Loucy (cell line): Measurements from ENCODE around the gene KANSL1L.
A peak's percentile ranks its signal among the peaks of the same experiment; 100 is the strongest.

Experiments
- H2AFZ ChIP-seq: fragments of 200-600 bp; sonication (generic); 2 replicates; pipeline ENCODE4 v1.6.0; 2016; ENCODE audit warnings: antibody characterized with exemption, mild to moderate bottlenecking, low read length, moderate library complexity
- H3F3A ChIP-seq: fragments of 200-600 bp; 2 replicates; pipeline ENCODE4 v1.6.0; 2016; ENCODE audit warnings: antibody characterized with exemption, low read depth, mild to moderate bottlenecking
- H3K27me3 ChIP-seq: fragments of 200-600 bp; sonication (generic); 2 replicates; pipeline ENCODE4 v1.6.1; 2014; ENCODE audit warnings: low read length, mild to moderate bottlenecking; ENCODE audit not compliant: insufficient read depth, poor library complexity, severe bottlenecking
- H3K36me3 ChIP-seq: fragments of 200-600 bp; sonication (generic); 2 replicates; pipeline ENCODE4 v1.6.1; 2016; ENCODE audit warnings: low read length; ENCODE audit not compliant: insufficient read depth
- H3K4me1 ChIP-seq: fragments of 200-600 bp; sonication (generic); 2 replicates; pipeline ENCODE4 v1.5.1; 2014; ENCODE audit warnings: low read length, mild to moderate bottlenecking; ENCODE audit not compliant: insufficient read depth, poor library complexity, severe bottlenecking
- H3K4me2 ChIP-seq: fragments of 200-600 bp; sonication (generic); 2 replicates; pipeline ENCODE4 v1.6.0; 2014; ENCODE audit warnings: antibody characterized with exemption, low read length, low read depth, mild to moderate bottlenecking; ENCODE audit not compliant: poor library complexity, severe bottlenecking
- H3K4me3 ChIP-seq: fragments of 200-600 bp; sonication (generic); 2 replicates; pipeline ENCODE4 v1.5.1; 2014; ENCODE audit warnings: low read length, mild to moderate bottlenecking, mixed read lengths; ENCODE audit not compliant: poor library complexity, severe bottlenecking
- H3K79me2 ChIP-seq: fragments of 200-600 bp; sonication (generic); 2 replicates; pipeline ENCODE4 v1.6.1; 2014; ENCODE audit warnings: low read length; ENCODE audit not compliant: insufficient read depth
- H3K9ac ChIP-seq: fragments of 200-600 bp; sonication (generic); 2 replicates; pipeline ENCODE4 v1.6.0; 2014; ENCODE audit warnings: mild to moderate bottlenecking, low read depth, low read length, moderate library complexity; ENCODE audit not compliant: poor library complexity, severe bottlenecking
- H3K9me2 ChIP-seq: fragments of 200-600 bp; sonication (generic); replicated peaks from 2 replicates; pipeline ENCODE4 v1.6.1; 2016; ENCODE audit warnings: low read depth, low read length, mixed read lengths
- H3K9me3 ChIP-seq: fragments of 200-600 bp; sonication (generic); 2 replicates; pipeline ENCODE4 v1.6.1; 2014; ENCODE audit warnings: mild to moderate bottlenecking, antibody characterized with exemption, low read length, low read depth; ENCODE audit not compliant: insufficient read depth
- H4K20me1 ChIP-seq: fragments of 200-600 bp; sonication (generic); 2 replicates; pipeline ENCODE4 v1.6.0; 2014; ENCODE audit warnings: antibody characterized with exemption, low read length, mild to moderate bottlenecking; ENCODE audit not compliant: insufficient read depth, poor library complexity, severe bottlenecking
- CTCF ChIP-seq: fragments of 200-600 bp; sonication (generic); conservative IDR thresholded peaks from 2 replicates; pipeline ENCODE4 v1.5.1; 2014; ENCODE audit warnings: mild to moderate bottlenecking, antibody characterized with exemption, low read length
- EZH2phosphoT487 ChIP-seq: fragments of 200-600 bp; IDR thresholded peaks from 2 replicates; pipeline ENCODE4 v1.6.1; 2018; ENCODE audit warnings: antibody characterized with exemption, mild to moderate bottlenecking, moderate library complexity, borderline replicate concordance

Gene KANSL1L

GRCh38 chr2:209998596-209998995, 172.6 kb downstream of the KANSL1L start:
- H3K79me2 ChIP-seq, result peaks cover 11% of the 10 kb centered on the region
- H3F3A ChIP-seq, result no peaks in the 10 kb centered on the region
- no peak overlapping the region for H3K4me3 ChIP-seq
- no peak overlapping the region for H3K9ac ChIP-seq
- no peak overlapping the region for H3K4me2 ChIP-seq
- H4K20me1 ChIP-seq, result peaks cover 9% of the 10 kb centered on the region
- H3K27me3 ChIP-seq, result no peaks in the 10 kb centered on the region
- H3K9me3 ChIP-seq, result no peaks in the 10 kb centered on the region
- no peaks in the 10 kb centered on the region for H3K36me3 ChIP-seq
- TF ChIP-seq EZH2phosphoT487 (no peak), CTCF (no peak)
- H2AFZ ChIP-seq, result peak overlapping the region; percentile 35; the same call in 1 of the 2 replicates
- peaks cover 6% of the 10 kb centered on the region for H3K4me1 ChIP-seq
- H3K9me2 ChIP-seq, result no peaks in the 10 kb centered on the region

- H4K20me1 ChIP-seq, result no peaks in the 10 kb centered on the region
- no peak overlapping the region for H2AFZ ChIP-seq
- H3K79me2 ChIP-seq, result no peaks in the 10 kb centered on the region
- H3K9me3 ChIP-seq, result no peaks in the 10 kb centered on the region
- no peaks in the 10 kb centered on the region for H3K36me3 ChIP-seq
- no peak overlapping the region for H3K4me3 ChIP-seq
- TF ChIP-seq EZH2phosphoT487 (no peak), CTCF (no peak)
- no peaks in the 10 kb centered on the region for H3K4me1 ChIP-seq
- no peak overlapping the region for H3K4me2 ChIP-seq
- no peaks in the 10 kb centered on the region for H3F3A ChIP-seq
- no peak overlapping the region for H3K9ac ChIP-seq
- no peaks in the 10 kb centered on the region for H3K9me2 ChIP-seq
- H3K27me3 ChIP-seq, result no peaks in the 10 kb centered on the region
These were observed 177.2 kb downstream of the KANSL1L start for GRCh38 chr2:209993968-209994367.

GRCh38 chr2:209990838-209991237, 180.4 kb downstream of the KANSL1L start:
- Histone ChIP-seq H3K9me3 (no peaks in the 10 kb centered on the region), H3K9ac (no peak overlapping the region), H4K20me1 (no peaks in the 10 kb centered on the region), H3K79me2 (no peaks in the 10 kb centered on the region), H3K4me1 (no peaks in the 10 kb centered on the region), H3K9me2 (no peaks in the 10 kb centered on the region), H3F3A (no peaks in the 10 kb centered on the region), H3K36me3 (no peaks in the 10 kb centered on the region), H3K27me3 (no peaks in the 10 kb centered on the region), H3K4me3 (no peak overlapping the region), H2AFZ (no peak overlapping the region), H3K4me2 (no peak overlapping the region)
- no peak for TF ChIP-seq EZH2phosphoT487
- no peak for TF ChIP-seq CTCF
